Measurements from ENCODE around the gene S100A12. TPM values are rescaled to one million over a fixed set of nuclear protein-coding genes. Genes with fewer than 3 reads are reported as not detected.

The S100A12 gene
- total and polyA plus RNA-seq, 9 of the 15 experiments (the other 6 are each of a cell fraction or from before 2014, with no cell fraction given), result not detected

DNA sequence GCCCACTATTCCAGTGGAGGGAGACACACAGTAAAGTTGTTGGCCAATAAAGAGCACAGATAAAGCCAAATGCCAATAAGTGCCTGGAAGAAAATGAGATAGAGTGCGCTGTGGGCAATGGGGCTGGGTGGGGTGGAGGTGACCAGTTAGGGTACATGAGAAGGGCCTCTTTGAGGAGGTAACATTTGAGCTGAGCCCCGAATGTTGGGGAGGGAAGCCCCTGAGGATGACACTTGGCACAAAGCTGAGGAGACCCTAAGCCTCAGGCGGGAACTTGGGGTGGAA is 16.8 kb downstream of the S100A12 start:
- no peaks in the 10 kb centered on the region for H3K79me2 ChIP-seq (ENCODE audit: control insufficient read depth, insufficient read depth, low read length)
- peaks cover 0 to 5% of the 10 kb centered on the region in 2 experiments; a peak in 1 of 5 replicates for H3K4me1 ChIP-seq (replicated peaks in 1 of 2; ENCODE audit: control insufficient read depth in 2 of 2, insufficient read depth in 2 of 2, low read length in 2 of 2)
- no peak overlapping the region for H2AFZ ChIP-seq (ENCODE audit: low read depth, low read length)
- in situ Hi-C loops (cut with MboI), result loop anchor here (10.0 kb wide), 1 partner anchor 396 kb away; no protein-coding TSS in a partner anchor
- H3K9me3 ChIP-seq (replicated peaks; ENCODE audit: control insufficient read depth, insufficient read depth, low read depth, low read length), result no peaks in the 10 kb centered on the region
- no peaks in the 10 kb centered on the region; the same call in 1 of the 2 replicates for H4K20me1 ChIP-seq (replicated peaks; ENCODE audit: control insufficient read depth, insufficient read depth, low read length)
- no peak for FAIRE-seq
- no peak overlapping the region for H3K9ac ChIP-seq (ENCODE audit: insufficient read depth in 1 of 2, low read depth in 2 of 2, low read length in 2 of 2)
- POLR2A ChIA-PET, result no interaction called here
- H3K4me3 ChIP-seq, result no peak overlapping the region
- no peaks in the 10 kb centered on the region for H3K36me3 ChIP-seq (ENCODE audit: control insufficient read depth, insufficient read depth, low read length)
- TF ChIP-seq SNRNP70 (optimal IDR thresholded peaks at IDR 0.05; ENCODE audit: low read depth, low read length) (no peak), MYNN (IDR thresholded peaks at IDR 0.05) (no peak), MYNN (CRISPR knock-in tag; IDR thresholded peaks at IDR 0.05) (no peak), POLR2AphosphoS5 (IDR thresholded peaks at IDR 0.05; ENCODE audit: control insufficient read depth, insufficient read depth, low read depth, low read length) (no peak), HNRNPL (IDR thresholded peaks at IDR 0.05; ENCODE audit: low read depth, low read length) (no peak), ZNF24 (IDR thresholded peaks at IDR 0.05) (no peak), GTF2E2 (tag; IDR thresholded peaks at IDR 0.05) (no peak), PTBP1 (IDR thresholded peaks at IDR 0.05; ENCODE audit: low read depth, low read length) (no peak)
- H3K27me3 ChIP-seq (ENCODE audit: control insufficient read depth in 2 of 2, insufficient read depth in 2 of 2, low read length in 2 of 2), result peaks cover 4 to 44% of the 10 kb centered on the region in 2 experiments; a peak in 4 of 5 replicates
- no TSS peak for BruUV-seq (replicated peaks)
- intact Hi-C loops (cut with micrococcal nuclease), result loop anchor here (10.0 kb wide), 2 partner anchors 406 to 626 kb away; partner anchors contain the start of gene RAB13
- no peak overlapping the region for H3K4me2 ChIP-seq (ENCODE audit: insufficient read depth, low read length)
- CTCF ChIA-PET (ENCODE audit: low intra/inter-chr PET ratio), result no interaction called here
- ATAC-seq, result no peak
- H3K9me1 ChIP-seq (ENCODE audit: control insufficient read depth, insufficient read depth, low read length), result no peaks in the 10 kb centered on the region
- no peak for DNase-seq (ENCODE audit: extremely low read depth in 1 of 4, low spot score in 3 of 4)
- no peak overlapping the region for H3K27ac ChIP-seq (ENCODE audit: extremely low read depth, low read depth, low read length)
- 27% methylated on average over 2 of the region's 3 CpGs for WGBS (ENCODE audit: insufficient coverage, low coverage, missing lambda C conversion rate)
